Measurements from ENCODE around the gene SPECC1. TPM values are rescaled to one million over a fixed set of nuclear protein-coding genes. Genes with fewer than 3 reads are reported as not detected.

The SPECC1 gene
- total RNA-seq, 4 donors from 2014 or later, result 22.5 to 36.3 (median 33.2) TPM

GRCh38 chr17:20142268-20142667, 133.1 kb downstream of the SPECC1 start:
- no peaks in the 10 kb centered on the region for H3K4me1 ChIP-seq
- TF ChIP-seq CTCF (IDR thresholded peaks at IDR 0.05) (no peak), POLR2A (IDR thresholded peaks at IDR 0.05) (no peak), EP300 (IDR thresholded peaks at IDR 0.05) (no peak), POLR2AphosphoS5 (IDR thresholded peaks at IDR 0.05) (no peak)

GRCh38 chr17:20143740-20144139, 134.6 kb downstream of the SPECC1 start:
- Histone ChIP-seq H3K27ac (no peak overlapping the region), H3K9me3 (no peaks in the 10 kb centered on the region), H3K36me3 (no peaks in the 10 kb centered on the region), H3K4me3 (no peak overlapping the region), H3K27me3 (no peaks in the 10 kb centered on the region), H3K4me1 (no peaks in the 10 kb centered on the region)
- WGBS, 2 donors (ENCODE audit: low coverage in 1 of 2), result 93 to 96% methylated on average over 4 to 7 of the region's 8 CpGs
- ATAC-seq, result no peak
- TF ChIP-seq POLR2AphosphoS5 (IDR thresholded peaks at IDR 0.05), result no peak
- TF ChIP-seq EP300 (IDR thresholded peaks at IDR 0.05), result no peak
- no peak for TF ChIP-seq CTCF (IDR thresholded peaks at IDR 0.05)
- TF ChIP-seq POLR2A (IDR thresholded peaks at IDR 0.05), result no peak

More at GRCh38 chr17:20142268-20142667, 133.1 kb downstream of the SPECC1 start:
- WGBS, 2 donors (ENCODE audit: low coverage in 1 of 2), result 84 to 88% methylated on average over 5 to 6 of the region's 6 CpGs
- Histone ChIP-seq H3K27me3 (no peaks in the 10 kb centered on the region), H3K36me3 (no peaks in the 10 kb centered on the region), H3K9me3 (no peaks in the 10 kb centered on the region), H3K27ac (no peak overlapping the region), H3K4me3 (no peak overlapping the region)
- ATAC-seq, result no peak

GRCh38 chr17:20145567-20145966, 136.4 kb downstream of the SPECC1 start:
- Histone ChIP-seq H3K4me1 (no peaks in the 10 kb centered on the region), H3K9me3 (no peaks in the 10 kb centered on the region), H3K36me3 (no peaks in the 10 kb centered on the region), H3K27me3 (no peaks in the 10 kb centered on the region), H3K27ac (no peak overlapping the region), H3K4me3 (no peak overlapping the region)
- WGBS, 2 donors (ENCODE audit: low coverage in 1 of 2), result 50 to 86% methylated on average over 1 of the region's 1 CpG
- ATAC-seq, result no peak
- TF ChIP-seq POLR2A (IDR thresholded peaks at IDR 0.05) (no peak), EP300 (IDR thresholded peaks at IDR 0.05) (no peak), POLR2AphosphoS5 (IDR thresholded peaks at IDR 0.05) (no peak), CTCF (IDR thresholded peaks at IDR 0.05) (no peak)

- 58 to 61% methylated on average over 3 to 4 of the region's 4 CpGs for WGBS, 2 donors (ENCODE audit: low coverage in 1 of 2)
- Histone ChIP-seq H3K9me3 (no peaks in the 10 kb centered on the region), H3K27me3 (no peaks in the 10 kb centered on the region), H3K27ac (no peak overlapping the region), H3K4me1 (no peaks in the 10 kb centered on the region), H3K4me3 (no peak overlapping the region), H3K36me3 (no peaks in the 10 kb centered on the region)
- ATAC-seq, result no peak
- no peak for TF ChIP-seq POLR2A (IDR thresholded peaks at IDR 0.05)
- TF ChIP-seq CTCF (IDR thresholded peaks at IDR 0.05), result no peak
- TF ChIP-seq POLR2AphosphoS5 (IDR thresholded peaks at IDR 0.05), result no peak
- TF ChIP-seq EP300 (IDR thresholded peaks at IDR 0.05), result no peak
Observed at GRCh38 chr17:20149251-20149650, 140.1 kb downstream of the SPECC1 start.

- no peaks in the 10 kb centered on the region for H3K27me3 ChIP-seq
- TF ChIP-seq EP300 (IDR thresholded peaks at IDR 0.05) (no peak), CTCF (IDR thresholded peaks at IDR 0.05) (no peak), POLR2A (IDR thresholded peaks at IDR 0.05) (no peak), POLR2AphosphoS5 (IDR thresholded peaks at IDR 0.05) (no peak)
- H3K36me3 ChIP-seq, result no peaks in the 10 kb centered on the region
- H3K4me3 ChIP-seq, result no peak overlapping the region
- no peak for ATAC-seq
- 82 to 87% methylated on average over 5 of the region's 5 CpGs for WGBS, 2 donors (ENCODE audit: low coverage in 1 of 2)
- no peak overlapping the region for H3K27ac ChIP-seq
- peaks cover 0 to 10% (median 0%) of the 10 kb centered on the region in 3 donors for H3K4me1 ChIP-seq
- no peaks in the 10 kb centered on the region for H3K9me3 ChIP-seq
Observed at GRCh38 chr17:20151174-20151573, 142.0 kb downstream of the SPECC1 start.

Measured in gastroesophageal sphincter (tissue), 4 donors.